ENCODE data around the gene SOX6. TPM values are rescaled to one million over a fixed set of nuclear protein-coding genes. Genes with fewer than 3 reads are reported as not detected.
A peak's percentile ranks its signal among the peaks of the same experiment; 100 is the strongest.

SOX6 gene
- polyA plus RNA-seq, 1 donor: 25.0 TPM

- no peak for DNase-seq
Measured at GRCh38 chr11:15957234-15957633, 399.1 kb downstream of the SOX6 start.

DNA sequence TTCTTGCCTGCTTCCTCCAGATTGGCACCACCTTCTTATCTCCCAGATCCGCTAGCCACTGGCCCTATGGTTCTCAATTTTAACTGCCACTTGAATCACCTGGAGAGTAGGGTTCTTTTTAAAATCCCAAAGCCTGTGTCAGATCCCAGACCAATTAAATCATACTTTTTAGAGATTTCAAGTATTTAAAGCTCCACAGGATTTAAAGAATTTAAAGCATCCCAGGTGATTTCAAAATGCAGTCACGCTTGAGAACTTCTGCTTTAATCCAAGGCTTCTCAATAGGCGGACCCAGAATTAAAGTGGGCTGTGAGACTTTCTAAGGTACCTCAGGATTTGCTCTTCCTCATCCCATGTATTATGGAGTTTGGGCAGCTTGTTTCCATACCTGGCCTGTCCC lies 400.0 kb downstream of the SOX6 start:
- no peak for DNase-seq

DNA sequence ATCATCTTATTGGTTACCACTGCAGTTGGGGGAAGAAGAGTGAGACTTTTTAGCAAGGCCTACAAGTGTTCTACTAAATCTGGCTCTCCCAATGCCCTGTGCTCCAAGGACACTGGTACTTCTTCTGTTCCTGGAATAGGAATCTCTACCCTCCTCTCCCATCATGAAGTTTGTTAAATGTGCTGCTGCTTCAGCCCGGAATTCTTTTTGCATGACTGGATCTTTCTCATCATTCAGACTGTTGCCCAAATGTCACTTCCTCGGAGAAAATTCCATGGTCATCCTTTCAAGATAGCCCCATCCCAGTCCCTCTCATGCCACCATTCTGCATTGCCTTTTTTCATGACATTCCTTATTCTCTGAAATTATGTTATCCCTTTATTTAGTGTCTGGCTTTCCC lies 400.8 kb downstream of the SOX6 start:
- DNase-seq: no peak

DNA sequence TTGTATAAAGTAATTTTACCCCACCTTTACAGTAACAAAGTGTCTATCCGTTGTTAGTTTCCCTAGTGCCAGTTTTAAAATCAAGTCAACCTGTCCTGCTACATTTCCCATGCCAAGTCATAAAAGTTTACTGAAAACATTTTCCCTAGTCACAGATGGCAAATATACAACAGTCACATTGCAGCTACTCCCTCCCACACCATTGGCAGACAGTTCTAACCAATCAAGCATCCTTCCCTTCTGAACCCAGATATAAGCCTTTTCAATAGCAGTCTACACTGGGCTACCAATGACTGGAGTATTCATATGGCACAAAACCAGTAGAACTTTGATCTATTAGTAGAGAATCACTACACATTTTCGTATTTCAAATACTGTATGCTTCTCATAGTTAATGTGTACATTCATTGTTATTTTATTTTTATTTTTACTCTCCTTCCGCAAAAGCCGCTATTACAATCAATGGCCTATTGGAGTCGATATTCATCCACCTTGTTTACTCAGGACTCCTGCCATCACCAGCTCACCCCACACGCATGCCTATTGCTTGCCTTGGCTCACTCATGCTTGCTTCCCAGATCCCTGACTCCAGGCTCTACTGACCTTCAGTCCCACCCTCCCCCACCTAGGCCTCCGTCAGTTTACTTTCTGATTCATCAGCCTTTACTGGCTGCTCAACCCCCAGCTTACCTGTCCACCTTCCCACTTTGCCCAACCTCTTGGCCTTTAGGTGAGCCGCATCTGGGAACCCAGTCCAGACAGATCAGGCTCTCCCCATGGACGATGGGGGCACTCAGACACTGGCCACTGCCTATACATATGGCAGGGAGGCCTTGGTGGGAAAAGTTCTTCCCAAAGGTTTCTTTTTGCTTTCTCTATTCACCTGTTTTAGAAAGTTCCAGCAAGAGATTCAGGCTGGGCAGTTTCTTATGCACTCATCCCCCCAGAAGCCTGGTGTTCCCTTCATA lies 408.4 kb downstream of the SOX6 start:
- no peak for DNase-seq

- no peak for DNase-seq
Measured at GRCh38 chr11:15945726-15946125, 410.6 kb downstream of the SOX6 start.

DNA sequence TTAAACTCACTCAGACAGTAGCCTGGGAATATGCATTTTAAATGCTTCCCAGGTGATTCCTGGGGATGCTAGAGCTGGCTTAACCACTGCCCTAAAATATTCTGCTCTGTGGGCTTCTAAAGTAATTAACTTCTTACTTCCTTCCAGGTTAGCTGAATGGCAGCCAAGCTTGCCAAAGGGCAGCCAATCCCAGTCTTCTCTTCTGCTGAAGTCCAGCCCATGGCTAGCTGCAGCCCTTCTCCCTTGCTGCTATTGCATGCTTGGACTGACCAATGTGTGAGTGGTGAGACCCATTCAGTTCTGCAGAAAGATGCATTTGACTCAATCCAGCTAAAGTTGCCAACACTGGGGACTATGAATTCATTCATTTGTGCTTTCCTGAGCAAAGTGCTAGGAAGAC lies 411.9 kb downstream of the SOX6 start:
- DNase-seq: no peak

DNA sequence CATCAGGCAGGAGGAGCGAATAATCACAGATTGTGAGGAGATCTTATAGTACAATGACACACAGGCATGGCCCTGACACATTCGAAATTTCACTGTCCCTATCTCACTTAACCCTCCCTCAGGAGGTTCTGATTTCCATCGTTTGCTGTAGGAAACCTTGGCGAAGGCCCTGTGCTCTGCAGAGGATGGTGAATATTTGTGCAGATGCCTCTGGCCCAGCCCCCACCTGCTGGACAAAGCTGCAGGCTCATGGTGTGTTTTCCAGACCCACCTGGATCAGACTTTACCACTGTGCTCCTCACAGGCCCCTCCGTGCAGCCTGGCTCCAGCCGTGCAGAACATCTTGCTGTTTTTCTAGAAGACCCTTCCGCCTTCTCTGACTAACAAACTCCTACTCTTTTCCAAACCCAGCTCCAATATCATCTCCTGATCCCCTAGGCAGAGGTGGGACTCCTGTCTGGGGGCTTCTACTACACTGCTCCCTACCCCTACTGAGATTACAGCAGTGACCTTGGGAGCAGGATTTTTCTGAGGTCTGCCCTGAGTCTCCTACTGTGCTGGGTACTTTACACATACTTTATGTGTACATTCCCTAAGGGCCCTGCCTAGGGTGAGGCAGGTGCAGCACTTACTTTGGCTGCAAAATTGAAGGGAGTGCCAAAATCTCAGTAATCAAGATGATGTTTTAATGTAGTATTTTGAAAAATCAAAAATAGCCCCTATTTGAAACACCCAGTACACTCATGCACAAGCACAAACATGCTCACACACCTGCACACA lies 412.7 kb downstream of the SOX6 start:
- no peak for DNase-seq

- no peak for DNase-seq
Measured at GRCh38 chr11:15942936-15943335, 413.4 kb downstream of the SOX6 start.

- DNase-seq: no peak
Measured at GRCh38 chr11:15942126-15942525, 414.2 kb downstream of the SOX6 start.

DNA sequence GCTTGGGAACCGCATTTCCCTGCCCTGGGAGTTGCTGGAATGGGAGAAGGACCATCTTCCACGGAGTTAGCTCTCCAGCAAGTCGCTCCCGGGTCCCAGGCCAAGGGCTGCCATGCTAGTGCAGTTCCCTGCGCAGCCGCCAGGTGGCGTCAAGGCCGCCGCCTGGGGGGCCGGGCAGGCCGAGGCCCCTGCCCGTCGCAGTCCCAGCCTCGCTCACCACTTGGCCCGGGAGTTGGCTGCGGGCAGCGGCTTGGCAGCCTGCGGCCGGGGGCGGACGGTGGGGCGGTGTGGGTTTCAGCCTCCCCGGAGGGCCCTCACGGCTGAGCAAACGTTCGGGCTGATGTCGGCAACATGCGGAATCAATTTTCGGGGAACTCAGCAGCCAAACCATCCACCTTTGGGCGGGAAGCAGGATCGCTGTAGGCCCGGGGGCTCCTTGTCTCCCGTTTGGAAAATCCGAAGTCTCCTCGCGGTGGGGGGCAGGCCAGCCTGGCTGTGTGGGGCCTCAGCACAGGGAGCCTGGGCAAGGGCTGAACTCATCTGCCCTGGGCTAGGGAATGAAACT lies 415.1 kb downstream of the SOX6 start:
- DNase-seq: peak; percentile 27

DNA sequence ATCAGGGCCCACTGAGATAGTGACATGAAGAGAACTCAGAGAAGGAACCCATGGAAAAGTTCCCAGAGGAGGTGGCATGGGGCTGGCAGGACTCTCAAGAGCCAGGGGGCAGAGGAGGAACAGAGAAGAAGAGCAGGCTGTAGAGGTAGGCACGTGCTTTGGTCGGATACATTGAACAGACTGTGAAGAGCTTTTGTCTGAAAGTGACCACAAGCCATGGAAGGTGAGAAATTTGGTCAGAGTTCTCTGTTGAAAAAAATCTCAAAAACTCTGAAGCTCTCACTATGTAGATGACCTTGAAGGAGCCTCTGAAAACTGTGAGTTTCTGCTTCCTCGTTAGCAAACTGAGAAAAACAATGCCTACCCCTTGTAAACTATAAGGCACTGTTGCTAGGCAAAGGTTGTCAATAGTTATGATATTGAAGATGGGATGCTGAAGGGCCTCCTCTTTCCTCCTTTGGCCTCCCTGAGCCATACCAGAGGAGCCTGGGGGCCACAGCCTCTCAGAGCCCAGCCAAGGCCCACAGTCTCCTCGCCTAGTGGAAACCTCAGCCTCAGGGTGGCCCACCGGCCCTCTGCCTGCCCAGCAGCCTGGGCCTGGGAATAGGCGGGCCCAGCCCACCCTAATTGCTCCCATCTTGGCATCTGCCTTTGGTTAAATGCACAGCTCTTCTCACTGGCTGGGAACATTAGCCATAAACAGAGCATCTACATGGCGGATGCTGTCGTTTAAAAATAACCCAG lies 415.7 kb downstream of the SOX6 start:
- DNase-seq: no peak

GRCh38 chr11:15938983-15939382 lies 417.4 kb downstream of the SOX6 start:
- DNase-seq: no peak

- DNase-seq: no peak
Measured at GRCh38 chr11:15938121-15938611, 418.2 kb downstream of the SOX6 start.

DNA sequence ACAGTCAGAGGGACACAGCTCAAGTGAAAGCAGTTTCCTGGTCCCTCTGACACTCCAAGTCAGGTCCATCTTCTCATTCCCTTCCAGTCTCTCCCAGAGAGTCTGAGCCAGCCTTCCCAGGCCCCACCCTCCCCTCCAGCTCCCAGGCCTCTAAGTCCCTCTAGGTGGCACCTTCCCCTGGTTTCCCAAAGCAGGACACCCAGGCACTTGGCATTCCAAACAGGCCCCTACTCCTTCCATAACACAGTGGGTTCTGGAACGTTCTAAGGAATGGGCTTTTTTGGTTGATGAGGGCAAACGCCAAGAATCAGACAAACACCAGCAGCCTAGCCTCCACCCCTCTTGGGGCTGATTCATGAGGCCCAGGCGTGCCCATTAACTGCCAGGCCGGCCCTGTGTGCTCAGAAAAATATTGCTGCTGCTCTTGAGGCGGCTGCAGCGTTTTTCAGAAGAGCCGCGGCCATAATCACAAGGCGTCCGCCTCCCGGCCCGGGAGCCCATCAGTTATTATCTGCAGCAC lies 418.7 kb downstream of the SOX6 start:
- DNase-seq: no peak

GRCh38 chr11:15936011-15936410 lies 420.3 kb downstream of the SOX6 start:
- no peak for DNase-seq

DNA sequence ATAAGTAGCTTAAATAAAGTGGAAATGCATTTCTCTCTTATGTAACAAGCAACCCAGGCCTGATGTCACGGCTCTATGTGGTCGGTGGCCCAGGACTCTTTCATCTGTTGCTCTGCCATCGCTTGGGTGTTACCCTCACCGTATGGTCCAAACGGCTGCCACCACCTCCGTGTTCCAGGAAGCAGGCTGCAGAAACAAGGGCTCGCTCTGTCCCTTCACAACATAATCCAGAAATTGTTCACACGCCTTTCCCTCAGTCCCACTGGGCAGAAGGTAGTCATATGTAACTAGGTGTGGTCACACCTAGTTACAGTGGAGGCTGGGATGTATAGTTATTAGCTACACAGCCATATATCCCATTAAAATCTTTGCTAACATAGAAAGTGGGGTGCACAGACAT lies 421.0 kb downstream of the SOX6 start:
- no peak for DNase-seq

GRCh38 chr11:15933886-15934625 lies 422.3 kb downstream of the SOX6 start:
- no peak for DNase-seq

DNA sequence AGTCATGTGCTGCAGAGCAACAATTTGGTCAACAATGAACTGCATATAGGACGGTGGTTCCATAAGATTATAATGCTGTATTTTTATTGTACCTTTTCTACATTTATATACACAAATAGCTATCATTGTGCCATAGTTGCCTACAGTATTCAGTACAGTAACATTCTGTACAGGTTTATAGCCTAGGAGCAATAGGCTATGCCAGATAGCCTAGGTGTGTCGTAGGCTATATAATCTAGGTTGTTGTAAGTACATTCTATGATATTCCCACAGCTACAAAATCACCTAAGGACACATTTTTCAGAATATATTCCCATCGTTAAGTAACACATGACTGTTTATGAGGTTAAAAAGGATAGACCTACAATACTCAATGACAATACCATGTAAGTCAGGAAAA lies 423.9 kb downstream of the SOX6 start:
- DNase-seq: no peak

DNA sequence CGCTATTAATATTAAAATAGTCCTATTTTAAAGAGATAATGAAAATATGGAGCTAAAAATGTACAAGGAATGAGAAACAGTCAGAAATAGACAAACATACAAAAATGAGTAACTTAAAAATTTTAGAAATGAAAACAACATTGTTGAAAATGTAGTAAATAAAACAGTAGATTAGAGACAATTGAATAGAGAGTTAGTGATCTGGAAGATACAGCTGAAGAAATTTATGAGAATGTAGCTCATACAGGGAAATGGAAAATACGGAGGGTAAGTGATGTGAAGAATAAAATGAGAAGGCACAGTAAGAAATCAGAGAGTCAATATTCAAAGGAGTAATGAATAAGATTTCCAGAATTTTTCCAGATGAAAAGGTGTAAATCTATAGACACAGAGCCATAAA lies 424.8 kb downstream of the SOX6 start:
- DNase-seq: no peak

GRCh38 chr11:15930442-15931025 lies 425.8 kb downstream of the SOX6 start:
- no peak for DNase-seq

All from left kidney (tissue), 2 donors.